A549 (cell line): ENCODE data around the gene RTCB. TPM values are rescaled to one million over a fixed set of nuclear protein-coding genes. Genes with fewer than 3 reads are reported as not detected.
A peak's percentile ranks its signal among the peaks of the same experiment; 100 is the strongest.

Source experiments
- ATAC-seq, 2 experiments: fragments of 200-7000 bp in 1 of 2; fragments of >200 bp in 1 of 2; cut with Nextera tagmentation in 1 of 2; cut with Tn5 transposase in 1 of 2; 3 replicates each; pipeline versions ENCODE4 v1.8.0 to v1.9.1; 2018 to 2020; ENCODE audit warnings: mild to moderate bottlenecking in 1 of 2, moderate library complexity in 1 of 2
- CTCF ChIA-PET: fragments of 300-600 bp; sonication (Branson Sonifier 250); formaldehyde crosslinking; extraction: SDS; loops from one replicate; lab custom pipeline; 2021; ENCODE audit warnings: antibody characterized with exemption, inconsistent platforms; lab: Yijun Ruan, JAX
- POLR2A ChIA-PET: fragments of 350-600 bp; formaldehyde crosslinking; extraction: SDS; loops from one replicate; lab custom pipeline; 2021; ENCODE audit warnings: antibody characterized with exemption, inconsistent platforms; lab: Yijun Ruan, JAX
- DNase-seq, 2 experiments: peaks; one replicate each; pipeline versions ENCODE4 v3.0.0 to v3.0.0-alpha.2; 2011 to 2016; ENCODE audit warnings: low read depth in 1 of 2, low spot score in 1 of 2
- FAIRE-seq: peaks from 2 replicates; lab custom pipeline; 2011; peaks lifted over from hg19 to GRCh38; lab: Jason Lieb, UNC
- H3K27ac ChIP-seq, 2 experiments: fragments of >200 bp; sonication (Bioruptor Twin); formaldehyde crosslinking; 3 replicates each; pipeline ENCODE4 v1.5.1; 2016 to 2017
- H3K4me1 ChIP-seq: fragments of >200 bp; sonication (Bioruptor Twin); formaldehyde crosslinking; 3 replicates; pipeline ENCODE4 v1.6.1; 2016
- H3K4me2 ChIP-seq: fragments of >200 bp; sonication (Bioruptor Twin); formaldehyde crosslinking; 3 replicates; pipeline ENCODE4 v1.6.1; 2016
- H3K4me3 ChIP-seq: fragments of >200 bp; sonication (Bioruptor Twin); formaldehyde crosslinking; 3 replicates; pipeline ENCODE4 v1.5.1; 2016
- H3K9me3 ChIP-seq: fragments of >200 bp; sonication (Bioruptor Twin); formaldehyde crosslinking; 3 replicates; pipeline ENCODE4 v1.6.1; 2016
- ATOH8 ChIP-seq: fragments of 250-450 bp; sonication (Bioruptor Pico); IDR thresholded peaks from 2 replicates; pipeline ENCODE4 v1.5.0; 2020; ENCODE audit warnings: low read depth, mild to moderate bottlenecking, moderate library complexity
- BHLHE40 ChIP-seq: IDR thresholded peaks from 2 replicates; pipeline ENCODE4 v1.6.1; 2012; ENCODE audit warnings: low read depth, low read length, inconsistent platforms
- EP300 ChIP-seq, 2 experiments: fragments of >200 bp; sonication (Bioruptor Twin); formaldehyde crosslinking; IDR thresholded peaks; 2 replicates in 1 of 2; 3 replicates in 1 of 2; pipeline ENCODE4 v1.6.1; 2016 to 2017
- HEYL ChIP-seq: fragments of 250-450 bp; sonication (Bioruptor Pico); IDR thresholded peaks from 2 replicates; pipeline ENCODE4 v1.8.0; 2021; ENCODE audit warnings: mild to moderate bottlenecking, moderate library complexity
- HOXA7 ChIP-seq: fragments of 250-450 bp; sonication (Bioruptor Pico); IDR thresholded peaks from 2 replicates; pipeline ENCODE4 v1.5.0; 2020; ENCODE audit warnings: mild to moderate bottlenecking, moderate library complexity
- HOXB13 ChIP-seq: fragments of 250-450 bp; sonication (Bioruptor Pico); IDR thresholded peaks from 2 replicates; pipeline ENCODE4 v1.5.0; 2020; ENCODE audit warnings: low read depth, mild to moderate bottlenecking, moderate library complexity
- HOXB5 ChIP-seq: fragments of 250-450 bp; sonication (Bioruptor Pico); IDR thresholded peaks from 2 replicates; pipeline ENCODE4 v1.5.0; 2020; ENCODE audit warnings: mild to moderate bottlenecking, moderate library complexity
- JUN ChIP-seq, 2 experiments: fragments of >200 bp; sonication (Bioruptor Twin); formaldehyde crosslinking; IDR thresholded peaks; 2 replicates in 1 of 2; 3 replicates in 1 of 2; pipeline ENCODE4 v1.6.1; 2016 to 2017
- JUNB ChIP-seq: fragments of >200 bp; sonication (Bioruptor Twin); formaldehyde crosslinking; IDR thresholded peaks from 2 replicates; pipeline ENCODE4 v1.6.1; 2016
- MAFK ChIP-seq: fragments of 450-650 bp; IDR thresholded peaks from 2 replicates; pipeline ENCODE4 v1.6.1; 2014; ENCODE audit not compliant: partially characterized antibody
- MAZ ChIP-seq: fragments of 150-350 bp; IDR thresholded peaks from 2 replicates; pipeline ENCODE4 v1.6.1; 2014; ENCODE audit warnings: antibody characterized with exemption, low read depth, low read length, borderline replicate concordance
- NFE2L2 ChIP-seq: fragments of 150-350 bp; conservative IDR thresholded peaks from 2 replicates; pipeline ENCODE4 v1.6.1; 2014; ENCODE audit warnings: low read length
- NR3C1 ChIP-seq: fragments of >200 bp; sonication (Bioruptor Twin); formaldehyde crosslinking; IDR thresholded peaks from 3 replicates; pipeline ENCODE4 v1.6.1; 2017
- PBX3 ChIP-seq: IDR thresholded peaks from 2 replicates; pipeline ENCODE4 v1.6.1; 2012
- PHF8 ChIP-seq: fragments of 200-600 bp; sonication (generic); IDR thresholded peaks from 2 replicates; pipeline ENCODE4 v1.6.1; 2016; ENCODE audit warnings: low read depth, mild to moderate bottlenecking, antibody characterized with exemption, moderate library complexity, borderline replicate concordance
- POLR2A ChIP-seq: IDR thresholded peaks from 2 replicates; pipeline ENCODE4 v1.6.1; 2012; ENCODE audit warnings: mild to moderate bottlenecking, low read length
- RAD21 ChIP-seq, 2 experiments: fragments of >200 bp in 1 of 2; sonication (Bioruptor Twin) in 1 of 2; formaldehyde crosslinking in 1 of 2; IDR thresholded peaks in 1 of 2; conservative IDR thresholded peaks in 1 of 2; 2 replicates in 1 of 2; 3 replicates in 1 of 2; pipeline ENCODE4 v1.6.1; 2012 to 2018; ENCODE audit warnings: inconsistent platforms in 1 of 2
- SMC3 ChIP-seq: fragments of >200 bp; sonication (Bioruptor Twin); formaldehyde crosslinking; IDR thresholded peaks from 3 replicates; pipeline ENCODE4 v1.6.1; 2018; ENCODE audit warnings: inconsistent platforms
- TFCP2L1 ChIP-seq: fragments of 250-450 bp; sonication (Bioruptor Pico); IDR thresholded peaks from 2 replicates; pipeline ENCODE4 v1.5.0; 2021; ENCODE audit warnings: mild to moderate bottlenecking
- WGBS: methylation state at CpG from one replicate; pipeline ENCODE4 v1.1.6; 2017; ENCODE audit errors: missing lambda C conversion rate; 5-methylcytosine and 5-hydroxymethylcytosine counted together
- polyA plus RNA-seq, 4 experiments: library from polyadenylated mRNA; depleted of rRNA in 3 of 4; stranded (reverse); fragments of >200 nt; fragmentation: RNase III in 1 of 4; extraction: RNeasy Plus Mini Kit Qiagen cat#74134 plus additional on column Dnase treatment in 1 of 4; gene quantifications; 2 replicates in 3 of 4; 3 replicates in 1 of 4; pipeline ENCODE4 v1.2.3, GENCODE V29; 2011 to 2017
- TF ChIP-seq, protein P1 (sequence below): fragments of >200 bp; sonication (Bioruptor Twin); formaldehyde crosslinking; IDR thresholded peaks from 3 replicates; pipeline ENCODE4 v1.5.1; 2016

The RTCB gene
- polyA plus RNA-seq, 2 of the 4 experiments (the other 2 are of a cell fraction) = 93.3 to 122 TPM

DNA sequence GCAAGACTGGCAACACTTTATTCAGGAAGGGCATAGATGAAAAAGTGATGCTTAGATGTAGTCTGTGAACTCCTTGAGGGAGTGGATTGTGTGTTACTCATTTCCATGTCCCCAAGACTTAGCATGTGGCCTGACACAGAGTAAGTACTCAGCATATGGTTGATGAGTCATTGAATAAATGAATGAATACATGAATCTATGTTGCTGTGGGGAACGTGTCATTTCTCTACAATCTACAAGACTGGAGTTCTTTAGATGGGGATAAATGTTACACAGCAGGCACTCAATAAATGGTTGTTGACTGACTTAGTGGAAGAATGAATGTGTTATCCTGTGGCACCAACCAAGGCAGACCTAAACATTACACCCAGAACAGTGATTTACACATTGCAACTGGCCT, 34.3 kb upstream of the RTCB start (continued):
- TF ChIP-seq ATOH8 (no peak), JUNB (no peak)

- DNase-seq = peak; percentile 13 to 59
- Histone ChIP-seq H3K4me3 (no peak overlapping the region), H3K4me2 (no peak overlapping the region), H3K4me1 (no peaks in the 10 kb centered on the region), H3K9me3 (no peaks in the 10 kb centered on the region), H3K27ac (no peak overlapping the region)
- ChIA-PET POLR2A (interaction anchor here (0.6 kb wide), 1 partner anchor 30 kb away, joined by 3 read pairs; the partner anchor contains the start of gene FBXO7), CTCF (interaction anchor here (0.5 to 2.1 kb wide), 11 partner anchors 9 to 473 kb away, joined by 3 to 12 read pairs (median 3); partner anchors contain the start of gene RTCB)
- TF ChIP-seq MAZ (no peak), NFE2L2 (peak; percentile 38), JUN (IDR thresholded peaks at IDR 0.05) (no peak), MAFK (peak; percentile 63), HOXB13 (no peak), SMC3 (peak; percentile 28; the same call in 1 of the 3 replicates), RAD21 (conservative IDR thresholded peaks at IDR 0.05 in 1 of 2, IDR thresholded peaks at IDR 0.05 in 1 of 2) (peak; percentile 36 to 53; a peak in 3 of 5 replicates), POLR2A (no peak)
- TF ChIP-seq, protein P1, sequence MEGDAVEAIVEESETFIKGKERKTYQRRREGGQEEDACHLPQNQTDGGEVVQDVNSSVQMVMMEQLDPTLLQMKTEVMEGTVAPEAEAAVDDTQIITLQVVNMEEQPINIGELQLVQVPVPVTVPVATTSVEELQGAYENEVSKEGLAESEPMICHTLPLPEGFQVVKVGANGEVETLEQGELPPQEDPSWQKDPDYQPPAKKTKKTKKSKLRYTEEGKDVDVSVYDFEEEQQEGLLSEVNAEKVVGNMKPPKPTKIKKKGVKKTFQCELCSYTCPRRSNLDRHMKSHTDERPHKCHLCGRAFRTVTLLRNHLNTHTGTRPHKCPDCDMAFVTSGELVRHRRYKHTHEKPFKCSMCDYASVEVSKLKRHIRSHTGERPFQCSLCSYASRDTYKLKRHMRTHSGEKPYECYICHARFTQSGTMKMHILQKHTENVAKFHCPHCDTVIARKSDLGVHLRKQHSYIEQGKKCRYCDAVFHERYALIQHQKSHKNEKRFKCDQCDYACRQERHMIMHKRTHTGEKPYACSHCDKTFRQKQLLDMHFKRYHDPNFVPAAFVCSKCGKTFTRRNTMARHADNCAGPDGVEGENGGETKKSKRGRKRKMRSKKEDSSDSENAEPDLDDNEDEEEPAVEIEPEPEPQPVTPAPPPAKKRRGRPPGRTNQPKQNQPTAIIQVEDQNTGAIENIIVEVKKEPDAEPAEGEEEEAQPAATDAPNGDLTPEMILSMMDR = peak; percentile 29; the same call in 2 of the 3 replicates
- no peak for FAIRE-seq
- WGBS = 0% methylated on average over 6 of the region's 6 CpGs
- peak; percentile 86 to 94 for ATAC-seq
Observed at GRCh38 chr22:32444068-32444467, 32.0 kb upstream of the RTCB start.

DNA sequence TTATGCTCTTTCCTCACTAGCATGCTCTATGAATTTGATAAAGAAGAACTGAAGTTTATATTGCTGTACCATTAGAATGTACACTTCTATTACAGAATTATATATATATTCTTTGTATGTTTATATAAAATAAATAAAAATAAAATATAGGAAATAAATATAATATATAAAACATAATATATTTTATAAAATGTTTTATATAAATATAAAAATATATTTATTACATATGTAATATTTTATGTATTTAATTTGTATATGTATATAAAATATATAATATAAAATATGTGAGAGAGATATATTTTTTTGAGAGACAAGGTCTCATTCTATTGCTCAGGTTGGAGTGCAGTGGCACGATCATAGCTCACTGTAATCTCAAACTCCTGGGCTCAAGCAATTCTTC, 18.3 kb upstream of the RTCB start:
- no peaks in the 10 kb centered on the region for H3K9me3 ChIP-seq
- ChIA-PET CTCF (no interaction called here), POLR2A (no interaction called here)
- H3K4me3 ChIP-seq = no peak overlapping the region
- H3K4me2 ChIP-seq = no peak overlapping the region
- ATAC-seq = no peak
- no peaks in the 10 kb centered on the region for H3K4me1 ChIP-seq
- TF ChIP-seq BHLHE40 (no peak), EP300 (IDR thresholded peaks at IDR 0.05) (no peak), PHF8 (no peak)
- DNase-seq = no peak
- 32% methylated on average over 1 of the region's 1 CpG for WGBS
- FAIRE-seq = no peak
- no peak overlapping the region for H3K27ac ChIP-seq

DNA sequence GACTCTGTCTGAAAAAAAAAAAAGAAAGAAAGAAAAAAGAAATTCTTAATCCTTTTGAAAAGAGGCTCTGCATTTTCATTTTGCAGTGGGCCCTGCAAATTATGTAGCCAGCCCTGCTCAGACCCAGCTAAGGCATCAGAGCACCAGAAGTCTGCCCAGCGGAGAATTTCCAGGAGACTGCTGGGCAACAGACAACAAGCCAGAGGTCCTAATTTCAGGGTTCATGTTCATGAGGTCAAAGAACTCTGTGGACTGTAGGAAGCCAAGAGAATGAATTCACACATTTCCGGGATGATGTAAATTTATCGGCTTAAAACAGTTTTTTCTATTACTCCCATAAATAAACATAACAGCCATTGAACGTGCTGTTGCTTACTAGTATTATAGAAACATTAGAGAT, 14.8 kb upstream of the RTCB start:
- ChIA-PET CTCF (interaction anchor here (0.6 kb wide), 1 partner anchor 14 kb away, joined by 3 read pairs; no protein-coding TSS in a partner anchor), POLR2A (no interaction called here)
- DNase-seq (no peak), ATAC-seq (no peak), FAIRE-seq (no peak)
- 72% methylated on average over 4 of the region's 4 CpGs for WGBS
- TF ChIP-seq HOXA7 (no peak), HEYL (CRISPR knock-in tag) (no peak), TFCP2L1 (CRISPR knock-in tag) (no peak), POLR2A (no peak)
- H3K4me3 ChIP-seq = no peak overlapping the region
- no peak overlapping the region for H3K4me2 ChIP-seq
- H3K27ac ChIP-seq = no peak overlapping the region
- no peaks in the 10 kb centered on the region for H3K4me1 ChIP-seq
- no peaks in the 10 kb centered on the region for H3K9me3 ChIP-seq

DNA sequence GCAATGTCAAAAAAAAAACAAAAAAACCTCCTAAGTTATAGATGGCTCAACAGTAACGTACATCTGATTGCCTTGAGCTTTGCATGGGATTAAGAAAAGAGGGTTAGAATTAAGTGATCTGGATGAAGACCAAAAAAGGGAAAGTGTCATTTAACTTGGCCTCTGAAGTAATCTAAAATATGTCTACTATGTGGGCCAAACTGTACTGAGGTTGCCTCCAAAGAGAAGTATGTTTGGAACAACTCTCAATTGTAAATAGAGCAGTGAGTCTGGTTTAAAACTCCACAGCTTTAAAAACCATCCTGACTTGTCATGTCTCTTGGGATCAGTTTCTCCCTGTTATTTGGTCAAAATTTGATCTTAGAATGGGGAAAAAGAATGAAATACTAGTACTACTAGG, 11.6 kb upstream of the RTCB start:
- H3K4me3 ChIP-seq = no peak overlapping the region
- no peak overlapping the region for H3K27ac ChIP-seq
- TF ChIP-seq HOXA7 (no peak), PBX3 (no peak), NR3C1 (no peak), POLR2A (no peak), HOXB5 (no peak)
- WGBS = 63% methylated on average over 1 of the region's 1 CpG
- CTCF ChIA-PET = interaction anchor here (0.6 kb wide), 1 partner anchor 14 kb away, joined by 5 read pairs; no protein-coding TSS in a partner anchor
- H3K9me3 ChIP-seq = no peaks in the 10 kb centered on the region
- H3K4me1 ChIP-seq = no peaks in the 10 kb centered on the region
- no peak for DNase-seq
- POLR2A ChIA-PET = no interaction called here
- FAIRE-seq = no peak
- no peak overlapping the region for H3K4me2 ChIP-seq
- ATAC-seq = no peak
